HEK293T (cell line): Measurements from ENCODE around the gene SNX3.

ENCODE experiments used
- ARNT ChIP-seq: fragments of 450-650 bp; IDR thresholded peaks from 2 replicates; pipeline ENCODE4 v1.6.1; 2017; ENCODE audit warnings: mild to moderate bottlenecking
- BHLHE40 ChIP-seq: fragments of 450-650 bp; IDR thresholded peaks from 2 replicates; pipeline ENCODE4 v1.6.1; 2016; ENCODE audit warnings: mild to moderate bottlenecking, moderate library complexity, borderline replicate concordance
- CTBP1 ChIP-seq: fragments of 450-650 bp; IDR thresholded peaks from 2 replicates; pipeline ENCODE4 v1.6.1; 2016; ENCODE audit warnings: borderline replicate concordance
- FOXK2 ChIP-seq: fragments of 450-650 bp; IDR thresholded peaks from 2 replicates; pipeline ENCODE4 v1.6.1; 2016; ENCODE audit warnings: mild to moderate bottlenecking
- FOXM1 ChIP-seq: fragments of 450-650 bp; IDR thresholded peaks from 2 replicates; pipeline ENCODE4 v1.6.1; 2017; ENCODE audit warnings: mild to moderate bottlenecking, borderline replicate concordance
- HDGF ChIP-seq: fragments of 450-650 bp; IDR thresholded peaks from 2 replicates; pipeline ENCODE4 v1.6.1; 2017; ENCODE audit warnings: antibody characterized with exemption, borderline replicate concordance
- LEF1 ChIP-seq: fragments of 450-650 bp; IDR thresholded peaks from 2 replicates; pipeline ENCODE4 v1.6.1; 2017; ENCODE audit warnings: mild to moderate bottlenecking, borderline replicate concordance
- NFRKB ChIP-seq: fragments of 450-650 bp; IDR thresholded peaks from 2 replicates; pipeline ENCODE4 v1.6.1; 2016; ENCODE audit warnings: mild to moderate bottlenecking, moderate library complexity
- SP1 ChIP-seq: fragments of 450-650 bp; IDR thresholded peaks from 2 replicates; pipeline ENCODE4 v1.6.1; 2017
- SUZ12 ChIP-seq: fragments of 450-650 bp; IDR thresholded peaks from 2 replicates; pipeline ENCODE4 v1.6.1; 2016; ENCODE audit warnings: mild to moderate bottlenecking
- TARDBP ChIP-seq: fragments of 450-650 bp; IDR thresholded peaks from 2 replicates; pipeline ENCODE4 v1.6.1; 2016
- ZNF384 ChIP-seq: fragments of 450-650 bp; IDR thresholded peaks from 2 replicates; pipeline ENCODE4 v1.6.1; 2016
- TF ChIP-seq, protein P1 (sequence below): fragments of 450-650 bp; IDR thresholded peaks from 2 replicates; pipeline ENCODE4 v1.6.1; 2016

DNA sequence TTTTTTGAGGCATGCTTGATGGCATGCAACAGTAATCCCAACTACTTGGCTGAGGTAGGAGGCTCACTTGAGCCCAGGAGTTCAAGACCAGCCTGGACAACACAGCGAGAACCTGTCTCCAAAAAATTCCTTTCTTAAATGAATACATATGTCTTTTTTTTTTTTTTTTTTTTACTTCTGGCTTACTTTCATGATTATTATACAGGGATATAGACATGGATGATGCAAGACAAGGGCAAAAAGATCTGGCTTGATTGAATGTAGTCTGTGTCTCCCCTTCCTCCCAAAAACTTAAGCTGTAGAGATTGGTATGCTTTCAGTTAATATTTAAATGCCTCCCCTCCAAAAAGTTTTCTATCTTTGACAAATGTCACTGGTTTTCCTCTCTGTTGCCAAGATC is 7.6 kb downstream of the SNX3 start:
- TF ChIP-seq ZNF384 (no peak), SUZ12 (no peak), FOXK2 (no peak), FOXM1 (no peak), BHLHE40 (no peak), ARNT (no peak), TARDBP (no peak), SP1 (no peak), CTBP1 (no peak), LEF1 (no peak), HDGF (no peak), NFRKB (no peak)
- TF ChIP-seq, protein P1, sequence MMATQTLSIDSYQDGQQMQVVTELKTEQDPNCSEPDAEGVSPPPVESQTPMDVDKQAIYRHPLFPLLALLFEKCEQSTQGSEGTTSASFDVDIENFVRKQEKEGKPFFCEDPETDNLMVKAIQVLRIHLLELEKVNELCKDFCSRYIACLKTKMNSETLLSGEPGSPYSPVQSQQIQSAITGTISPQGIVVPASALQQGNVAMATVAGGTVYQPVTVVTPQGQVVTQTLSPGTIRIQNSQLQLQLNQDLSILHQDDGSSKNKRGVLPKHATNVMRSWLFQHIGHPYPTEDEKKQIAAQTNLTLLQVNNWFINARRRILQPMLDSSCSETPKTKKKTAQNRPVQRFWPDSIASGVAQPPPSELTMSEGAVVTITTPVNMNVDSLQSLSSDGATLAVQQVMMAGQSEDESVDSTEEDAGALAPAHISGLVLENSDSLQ = no peak
